ENCODE results near the gene CNN1. TPM values are rescaled to one million over a fixed set of nuclear protein-coding genes. Genes with fewer than 3 reads are reported as not detected.

The CNN1 gene
- total and polyA plus RNA-seq, 2 of the 13 experiments (the other 11 are each of a cell fraction or from before 2014, with no cell fraction given): 0.70 to 1.1 TPM

GRCh38 chr19:11505504-11506100 is 33.0 kb upstream of the CNN1 start, which contains the start of gene ZNF653 (continued):
- TF ChIP-seq ZNF503 (CRISPR knock-in tag; IDR thresholded peaks at IDR 0.05) (no peak; the same call in 1 of the 2 replicates), ARHGAP35 (CRISPR knock-in tag; IDR thresholded peaks at IDR 0.05; ENCODE audit: borderline replicate concordance) (no peak), MXD4 (CRISPR knock-in tag; IDR thresholded peaks at IDR 0.05) (peak; percentile 80; the same call in 1 of the 2 replicates), GABPA (IDR thresholded peaks at IDR 0.05; ENCODE audit: low read depth, low read length) (peak; percentile 72), GABPA (CRISPR knock-in tag; IDR thresholded peaks at IDR 0.05; ENCODE audit: low read depth) (peak; percentile 95), PHF20 (CRISPR knock-in tag; IDR thresholded peaks at IDR 0.05) (peak; percentile 62), SP4 (CRISPR knock-in tag; IDR thresholded peaks at IDR 0.05) (no peak), THAP11 (CRISPR knock-in tag; IDR thresholded peaks at IDR 0.05) (peak; percentile 80), GFI1 (CRISPR knock-in tag; IDR thresholded peaks at IDR 0.05; ENCODE audit: borderline replicate concordance) (no peak), ARNTL (CRISPR knock-in tag; IDR thresholded peaks at IDR 0.05) (0 out of 2 replicates have a peak, but pooled peaks have one; percentile 21), FOSL2 (CRISPR knock-in tag; IDR thresholded peaks at IDR 0.05) (no peak), ZFY (CRISPR knock-in tag; IDR thresholded peaks at IDR 0.05) (peak; percentile 80; the same call in 1 of the 2 replicates), HNRNPLL (IDR thresholded peaks at IDR 0.05; ENCODE audit: low read depth, low read length, poor library complexity, severe bottlenecking) (no peak), MYNN (CRISPR knock-in tag; IDR thresholded peaks at IDR 0.05; ENCODE audit: low read depth) (no peak), MYC (CRISPR knock-in tag; IDR thresholded peaks at IDR 0.05; ENCODE audit: borderline replicate concordance) (peak; percentile 50; the same call in 1 of the 2 replicates), ZSCAN25 (CRISPR knock-in tag; IDR thresholded peaks at IDR 0.05) (no peak), ZNF281 (CRISPR knock-in tag; IDR thresholded peaks at IDR 0.05; ENCODE audit: borderline replicate concordance) (no peak)

Measured in HepG2 (cell line).